ENCODE results near the gene CHIT1.
"Not testable (repeated sequence)": the region's sequence is repeated elsewhere in the genome, so short reads cannot be mapped to it uniquely, and the experiment has no call there.

CHIT1 gene

DNA sequence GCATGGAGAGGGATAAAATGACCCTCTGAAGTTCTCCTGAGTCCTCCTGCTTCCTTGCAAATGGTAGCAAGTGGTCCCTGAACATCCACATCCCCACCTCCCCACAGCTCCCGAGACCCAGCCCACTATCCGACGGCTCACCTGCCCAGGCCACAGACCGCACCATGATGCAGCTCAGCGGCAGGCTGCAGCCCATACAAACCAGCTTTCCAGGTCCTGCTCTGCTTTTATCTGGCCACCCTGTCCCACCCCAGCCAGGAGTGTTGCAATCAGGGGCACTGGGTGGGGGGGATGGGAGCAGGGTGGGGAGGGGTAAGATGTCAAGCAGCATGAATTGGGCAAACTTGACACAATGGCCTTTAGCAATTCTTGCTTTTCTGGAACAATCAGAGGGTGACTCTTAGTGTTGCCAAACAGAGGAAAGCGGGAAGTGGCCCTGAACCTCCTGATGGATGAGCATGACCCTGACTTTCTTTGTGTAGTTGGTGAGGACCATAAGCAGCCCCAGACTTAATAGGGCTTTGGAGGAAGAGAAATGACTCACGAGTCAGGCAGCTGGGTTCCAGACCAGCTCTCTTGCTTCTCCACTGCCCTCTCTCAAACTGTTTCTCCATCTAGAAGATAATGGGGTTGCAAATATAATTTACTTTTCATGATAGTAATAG is at the start of gene CHIT1:
CHIT1 (minus strand) TSS at position 203 of the 665 bp plus-strand sequence; CDS start at position 166, 37 bp downstream.
- DNase-seq = no peak

- no peak for DNase-seq
These were observed 49.5 kb upstream of the CHIT1 start for GRCh38 chr1:203278885-203279406.

GRCh38 chr1:203278082-203278884 is 48.8 kb upstream of the CHIT1 start:
- no peak for DNase-seq

- DNase-seq = no peak
These were observed 47.6 kb upstream of the CHIT1 start for GRCh38 chr1:203276916-203277545.

- DNase-seq = peak in 1 of 2 donors; percentile 16
These were observed 46.9 kb upstream of the CHIT1 start for GRCh38 chr1:203276408-203276807.

DNA sequence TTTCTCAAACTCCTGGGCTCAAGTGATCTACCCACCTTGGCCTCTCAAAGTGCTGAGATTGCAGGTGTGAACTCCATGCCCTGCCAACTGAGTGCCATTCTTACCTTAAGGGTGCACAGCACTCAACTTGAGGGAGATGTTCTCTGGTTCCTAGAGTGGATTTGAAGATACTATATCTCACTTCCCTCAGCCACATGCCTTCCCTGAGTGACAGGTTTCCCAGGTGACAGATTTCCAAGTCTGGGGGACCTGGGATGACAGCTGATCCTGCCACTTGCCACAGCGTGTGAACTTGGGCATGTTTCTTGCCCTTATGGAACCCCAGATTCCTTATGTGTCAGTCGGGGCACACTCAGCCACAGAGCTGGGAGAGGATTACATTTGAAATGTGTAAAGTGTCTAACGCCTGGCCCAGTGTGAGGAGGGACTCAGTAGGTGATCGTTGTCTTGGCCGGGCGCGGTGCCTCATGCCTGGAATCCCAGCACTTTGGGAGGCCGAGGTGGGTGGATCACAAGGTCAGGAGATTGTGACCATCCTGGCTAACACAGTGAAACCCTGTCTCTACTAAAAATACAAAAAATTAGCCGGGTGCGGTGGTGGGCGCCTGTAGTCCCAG is 46.3 kb upstream of the CHIT1 start:
- DNase-seq = no peak

- no peak for DNase-seq
These were observed 45.3 kb upstream of the CHIT1 start for GRCh38 chr1:203274603-203275381.

DNA sequence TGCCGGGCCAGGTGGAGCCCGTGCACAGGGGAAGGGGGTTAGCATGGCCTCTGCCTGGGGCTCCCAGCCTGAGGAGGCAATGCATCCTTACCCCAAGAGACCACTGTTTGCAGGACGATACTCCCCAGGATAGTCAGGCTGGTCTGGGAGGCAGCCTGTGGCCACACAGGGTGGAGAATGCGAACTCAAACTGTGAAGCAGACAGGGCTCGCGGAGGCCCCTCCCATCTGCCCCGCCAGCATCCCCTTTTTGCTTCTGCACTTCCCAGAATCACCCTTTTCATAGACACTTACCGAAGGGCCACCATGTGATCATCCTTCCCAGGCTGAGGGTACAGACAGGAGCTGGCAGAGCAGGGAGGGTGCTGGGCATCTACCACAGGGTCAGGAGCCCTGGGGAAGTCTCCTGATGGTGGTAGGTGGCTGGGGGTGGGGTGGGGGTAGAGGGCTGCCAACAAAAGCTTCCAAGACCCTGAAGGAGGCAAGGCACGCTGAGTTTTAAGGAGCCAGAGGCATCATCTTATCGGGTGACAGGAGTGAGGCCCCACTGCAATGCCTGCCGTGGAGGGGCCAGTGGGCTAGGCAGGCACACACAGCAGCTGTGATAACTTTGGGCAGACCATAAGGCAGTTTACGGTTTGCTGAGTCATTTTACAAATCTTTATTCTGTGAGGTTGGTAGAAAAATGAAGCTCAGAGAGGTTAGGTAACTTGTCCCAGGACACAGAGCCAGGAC is 44.6 kb upstream of the CHIT1 start:
- no peak for DNase-seq

DNA sequence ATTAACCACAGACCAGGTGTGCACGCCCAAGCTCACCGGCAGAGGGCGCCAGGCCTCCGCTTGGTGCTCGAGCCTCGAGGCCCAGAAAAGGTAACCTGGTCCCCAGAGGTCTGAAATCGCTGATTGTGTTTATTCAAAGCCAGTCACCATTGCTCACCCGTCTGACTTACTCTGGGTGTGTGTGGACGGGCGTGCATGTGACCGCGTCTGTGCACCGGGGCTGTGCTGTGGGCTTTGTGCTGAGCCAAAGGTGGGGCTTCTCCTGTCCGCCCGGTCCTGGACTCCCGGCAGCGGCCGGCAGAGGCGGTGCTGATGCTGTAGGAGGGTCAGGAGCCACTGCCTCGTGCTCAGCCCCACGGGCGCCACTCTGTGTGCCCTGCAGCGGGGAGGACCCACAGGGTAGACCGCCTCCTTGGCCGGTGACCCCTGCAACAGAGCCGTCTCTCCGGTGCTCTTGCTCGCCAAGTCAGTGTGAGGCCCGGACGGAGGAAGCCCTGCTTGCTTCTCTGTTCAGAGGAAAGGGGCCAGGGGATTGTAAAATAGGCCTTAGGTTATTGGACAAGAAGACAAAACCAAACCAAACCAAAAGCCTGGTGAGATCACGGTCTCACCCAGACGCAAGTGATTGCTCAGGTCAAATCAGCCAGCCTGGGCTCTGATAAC is 43.9 kb upstream of the CHIT1 start:
- DNase-seq = peak; percentile 94 to 95

GRCh38 chr1:203272633-203273205 is 43.2 kb upstream of the CHIT1 start:
- DNase-seq = no peak

GRCh38 chr1:203271962-203272632 is 42.6 kb upstream of the CHIT1 start:
- no peak for DNase-seq

GRCh38 chr1:203271018-203271743 is 41.7 kb upstream of the CHIT1 start:
- peak; percentile 67 to 76 for DNase-seq

DNA sequence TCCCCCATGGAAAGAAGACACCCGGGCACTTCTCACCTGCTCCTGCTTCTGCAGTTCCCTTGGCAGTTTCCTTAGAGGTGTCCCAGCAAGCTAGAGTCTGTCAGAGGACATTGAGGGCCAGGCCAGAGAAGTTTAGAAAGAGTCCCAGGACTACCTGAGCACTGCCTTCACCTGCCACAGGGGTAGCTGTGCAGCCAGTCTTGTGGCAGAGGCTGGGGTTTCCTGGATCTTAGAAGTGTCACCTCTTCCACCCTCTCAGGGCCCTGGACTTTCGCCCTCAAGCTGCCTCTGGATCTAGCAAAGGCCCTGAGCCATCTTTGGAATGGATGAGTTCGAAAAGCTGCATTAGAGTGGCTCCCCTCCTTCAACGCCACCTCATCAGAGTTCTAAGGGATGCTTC is 41.0 kb upstream of the CHIT1 start:
- no peak for DNase-seq

GRCh38 chr1:203269654-203270020 is 40.2 kb upstream of the CHIT1 start:
- DNase-seq = no peak

GRCh38 chr1:203268901-203269653 is 39.6 kb upstream of the CHIT1 start:
- no peak for DNase-seq

DNA sequence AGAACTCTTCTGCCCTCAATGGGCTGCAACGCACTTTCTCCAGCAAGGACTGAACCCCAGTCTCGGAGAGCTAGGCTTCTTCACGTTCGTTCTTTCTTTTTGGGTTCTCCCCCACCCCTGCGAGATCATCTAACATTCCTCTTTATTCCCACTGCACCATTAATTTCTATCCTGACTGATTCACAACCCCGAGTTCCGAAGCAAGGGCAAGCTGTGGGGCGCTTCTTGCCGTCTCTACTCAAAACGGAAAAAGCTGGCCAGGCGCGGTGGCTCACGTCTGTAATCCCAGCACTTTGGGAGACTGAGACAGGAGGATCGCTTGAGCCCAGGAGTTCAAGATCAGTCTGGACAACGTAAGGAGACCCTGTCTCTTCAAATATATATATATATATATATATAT is 38.4 kb upstream of the CHIT1 start:
- no peak for DNase-seq

DNA sequence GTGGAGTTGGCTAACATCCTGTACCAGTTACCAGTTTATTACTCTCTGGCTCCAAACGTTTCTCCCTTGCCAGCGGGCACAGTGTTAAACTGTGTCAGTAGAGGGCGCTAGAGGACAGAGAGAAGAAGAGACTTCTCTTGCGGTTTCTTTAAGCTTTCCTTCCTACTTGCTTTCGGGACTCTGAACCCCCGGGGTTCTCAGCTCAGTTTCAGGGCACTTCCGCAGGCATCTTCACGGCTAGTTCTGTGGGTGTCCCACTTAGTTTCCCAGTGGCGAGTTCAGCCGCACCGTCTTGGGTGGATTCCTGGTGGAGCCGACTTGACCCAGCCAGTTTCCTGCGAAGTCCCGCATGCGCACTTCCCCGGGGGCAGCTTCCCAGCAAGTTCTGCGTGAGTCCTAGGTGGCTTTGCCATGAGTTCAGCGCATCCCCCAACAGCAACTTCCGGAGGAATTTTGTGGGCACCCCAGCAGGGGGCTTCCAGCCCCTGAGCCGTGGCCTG is 37.9 kb upstream of the CHIT1 start:
- peak; percentile 79 to 82 for DNase-seq

DNA sequence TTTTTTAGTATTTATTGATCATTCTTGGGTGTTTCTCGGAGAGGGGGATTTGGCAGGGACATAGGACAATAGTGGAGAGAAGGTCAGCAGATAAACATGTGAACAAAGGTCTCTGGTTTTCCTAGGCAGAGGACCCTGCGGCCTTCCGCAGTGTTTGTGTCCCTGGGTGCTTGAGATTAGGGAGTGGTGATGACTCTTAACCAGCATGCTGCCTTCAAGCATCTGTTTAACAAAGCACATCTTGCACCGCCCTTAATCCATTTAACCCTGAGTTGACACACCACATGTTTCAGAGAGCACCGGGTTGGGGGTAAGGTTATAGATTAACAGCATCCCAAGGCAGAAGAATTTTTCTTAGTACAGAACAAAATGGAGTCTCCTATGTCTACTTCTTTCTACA is 36.7 kb upstream of the CHIT1 start:
- DNase-seq = not testable (repeated sequence)

Data from stimulated activated CD4-positive, alpha-beta T cell treated with anti-CD3 and anti-CD28 coated beads, Interleukin-2, amount 100 ng/mL, for 24 hours (primary cell).